ENCODE measurements around the gene PKM.
"Not testable (repeated sequence)": the region's sequence is repeated elsewhere in the genome, so short reads cannot be mapped to it uniquely, and the experiment has no call there.

The PKM gene

GRCh38 chr15:72176743-72177142 is 54.2 kb downstream of the PKM start:
- no peak for DNase-seq

GRCh38 chr15:72176159-72176558 is 54.8 kb downstream of the PKM start:
- DNase-seq = peak in 12 of 56 donors; percentile 16 to 45 (median 26)

- DNase-seq = no peak
These were observed 55.6 kb downstream of the PKM start for GRCh38 chr15:72175186-72176044.

GRCh38 chr15:72174551-72175165 is 56.3 kb downstream of the PKM start:
- DNase-seq = no peak

GRCh38 chr15:72173864-72174550 is 57.0 kb downstream of the PKM start:
- DNase-seq = no peak

- no peak for DNase-seq
These were observed 57.6 kb downstream of the PKM start for GRCh38 chr15:72173401-72173800.

GRCh38 chr15:72172796-72173195 is 58.2 kb downstream of the PKM start:
- DNase-seq = no peak

GRCh38 chr15:72171978-72172377 is 59.0 kb downstream of the PKM start:
- not testable (repeated sequence) for DNase-seq

GRCh38 chr15:72170691-72171090 is 60.3 kb downstream of the PKM start:
- no peak for DNase-seq

- no peak for DNase-seq
These were observed 60.9 kb downstream of the PKM start for GRCh38 chr15:72169921-72170611.

- DNase-seq = no peak
These were observed 61.6 kb downstream of the PKM start for GRCh38 chr15:72169236-72169920.

GRCh38 chr15:72168808-72169190 is 62.2 kb downstream of the PKM start:
- no peak for DNase-seq

GRCh38 chr15:72168131-72168807 is 62.7 kb downstream of the PKM start:
- DNase-seq = no peak

- no peak for DNase-seq
These were observed 63.5 kb downstream of the PKM start for GRCh38 chr15:72167445-72167844.

- DNase-seq = no peak
These were observed 64.1 kb downstream of the PKM start for GRCh38 chr15:72166716-72167417.

GRCh38 chr15:72163719-72164118 is 67.3 kb downstream of the PKM start:
- peak in 16 of 56 donors; percentile 13 to 65 (median 36) for DNase-seq

GRCh38 chr15:72162569-72162968 is 68.4 kb downstream of the PKM start:
- no peak for DNase-seq

- DNase-seq = peak in 5 of 56 donors; percentile 15 to 39 (median 27)
These were observed 69.4 kb downstream of the PKM start for GRCh38 chr15:72161361-72162132.

GRCh38 chr15:72160696-72161245 is 70.2 kb downstream of the PKM start:
- no peak for DNase-seq

Data from nucleus accumbens (tissue), 56 donors.